HG03097 (cell line): ENCODE measurements around the gene ZDHHC12.
"Not testable (repeated sequence)": the region's sequence is repeated elsewhere in the genome, so short reads cannot be mapped to it uniquely, and the experiment has no call there.

ENCODE experiments used
- ATAC-seq: cut with Tn5 transposase; IDR thresholded peaks from one replicate; pipeline ENCODE4 v1.9.1; 2021; ENCODE audit not compliant: unreplicated experiment, low FRiP score

Gene ZDHHC12

GRCh38 chr9:128712451-128713410 is 11.2 kb downstream of the ZDHHC12 start:
- no peak for ATAC-seq

- no peak for ATAC-seq
These were observed 16.5 kb downstream of the ZDHHC12 start for GRCh38 chr9:128707446-128707845.

GRCh38 chr9:128706671-128707381 is 17.1 kb downstream of the ZDHHC12 start:
- no peak for ATAC-seq

GRCh38 chr9:128706045-128706444 is 17.9 kb downstream of the ZDHHC12 start:
- ATAC-seq = no peak

- ATAC-seq = no peak
These were observed 18.6 kb downstream of the ZDHHC12 start for GRCh38 chr9:128705051-128705965.

GRCh38 chr9:128704356-128704670 is 19.6 kb downstream of the ZDHHC12 start:
- no peak for ATAC-seq

- ATAC-seq = no peak
These were observed 20.1 kb downstream of the ZDHHC12 start for GRCh38 chr9:128703616-128704355.

- peak; percentile 2 for ATAC-seq
These were observed 20.8 kb downstream of the ZDHHC12 start for GRCh38 chr9:128702949-128703615.

- peak; percentile 57 for ATAC-seq
These were observed 21.4 kb downstream of the ZDHHC12 start, which contains the start of gene PKN3 for GRCh38 chr9:128702445-128702948. Gene PKN3 (plus strand): TSS chr9:128702503. CDS start chr9:128702916, 413 bp downstream.

GRCh38 chr9:128701227-128701854 is 22.6 kb downstream of the ZDHHC12 start:
- ATAC-seq = no peak

GRCh38 chr9:128699096-128699795 is 24.7 kb downstream of the ZDHHC12 start:
- ATAC-seq = not testable (repeated sequence)

- ATAC-seq = no peak
These were observed 26.8 kb downstream of the ZDHHC12 start for GRCh38 chr9:128696923-128697707.

- no peak for ATAC-seq
These were observed 29.6 kb downstream of the ZDHHC12 start for GRCh38 chr9:128694344-128694743.

- ATAC-seq = not testable (repeated sequence)
These were observed 30.2 kb downstream of the ZDHHC12 start for GRCh38 chr9:128693738-128694137.

- no peak for ATAC-seq
These were observed 33.3 kb downstream of the ZDHHC12 start for GRCh38 chr9:128690684-128691034.

- no peak for ATAC-seq
These were observed 33.9 kb downstream of the ZDHHC12 start for GRCh38 chr9:128689820-128690683.
